OCI-LY3 (cell line): Measurements from ENCODE around the gene LYPD6.

Experiments
- H2AFZ ChIP-seq: fragments of 200-600, 300-600 bp; shearing (Covaris generic); 2 replicates; pipeline ENCODE4 v1.6.0; 2014; ENCODE audit warnings: antibody characterized with exemption, low read depth, low read length
- H3K27ac ChIP-seq: fragments of 200-600, 300-600 bp; sonication (generic); 2 replicates; pipeline ENCODE4 v1.5.1; 2014; ENCODE audit warnings: mild to moderate bottlenecking, low read length, moderate library complexity, mixed read lengths
- H3K27me3 ChIP-seq: fragments of 200-600, 300-600 bp; sonication (generic); 2 replicates; pipeline ENCODE4 v1.6.1; 2014; ENCODE audit warnings: low read depth, low read length, mixed read lengths
- H3K36me3 ChIP-seq: fragments of 200-600, 300-600 bp; sonication (generic); replicated peaks from 2 replicates; pipeline ENCODE3; 2014; ENCODE audit warnings: low read depth, low read length, mixed read lengths
- H3K4me1 ChIP-seq: fragments of 300-600, 200-600 bp; sonication (generic); 2 replicates; pipeline ENCODE4 v1.6.1; 2014; ENCODE audit warnings: low read length, mixed read lengths
- H3K4me2 ChIP-seq: fragments of 200-600, 300-600 bp; sonication (generic); 2 replicates; pipeline ENCODE4 v1.6.1; 2014; ENCODE audit warnings: low read length, mixed read lengths
- H3K4me3 ChIP-seq: fragments of 300-600, 200-600 bp; sonication (generic); 2 replicates; pipeline ENCODE4 v1.5.1; 2014; ENCODE audit warnings: antibody characterized with exemption, mild to moderate bottlenecking, low read length, moderate library complexity
- H3K79me2 ChIP-seq: fragments of 300-600, 200-600 bp; shearing (Covaris generic); 2 replicates; pipeline ENCODE4 v1.6.1; 2014; ENCODE audit warnings: mild to moderate bottlenecking, low read length, mixed read lengths
- H3K9ac ChIP-seq: fragments of 300-600, 200-600 bp; shearing (Covaris generic); 2 replicates; pipeline ENCODE4 v1.6.0; 2014; ENCODE audit warnings: mild to moderate bottlenecking, low read length, moderate library complexity
- H3K9me3 ChIP-seq: fragments of 200-600, 300-600 bp; shearing (Covaris generic); 2 replicates; pipeline ENCODE4 v1.6.1; 2014; ENCODE audit warnings: low read length, mixed read lengths; ENCODE audit not compliant: insufficient read depth
- H4K20me1 ChIP-seq: fragments of 200-600, 300-600 bp; sonication (generic); 2 replicates; pipeline ENCODE4 v1.6.1; 2016; ENCODE audit warnings: low read length, mixed read lengths; ENCODE audit not compliant: insufficient read depth
- CTCF ChIP-seq: fragments of 200-600, 300-600 bp; sonication (generic); IDR thresholded peaks from 2 replicates; pipeline ENCODE4 v1.5.1; 2014; ENCODE audit warnings: antibody characterized with exemption, low read length, low read depth
- EZH2phosphoT487 ChIP-seq: fragments of 200-600 bp; shearing (Covaris generic); IDR thresholded peaks from 2 replicates; pipeline ENCODE4 v1.6.1; 2018; ENCODE audit warnings: antibody characterized with exemption, mixed run types, low read depth

The LYPD6 gene

GRCh38 chr2:149332364-149332763 is 2.0 kb downstream of the LYPD6 start:
- Histone ChIP-seq H3K4me3 (no peak overlapping the region), H3K9me3 (no peaks in the 10 kb centered on the region), H3K79me2 (no peaks in the 10 kb centered on the region), H4K20me1 (no peaks in the 10 kb centered on the region), H3K4me2 (no peak overlapping the region), H3K9ac (no peak overlapping the region), H2AFZ (no peak overlapping the region), H3K27ac (no peak overlapping the region), H3K36me3 (no peaks in the 10 kb centered on the region), H3K4me1 (no peaks in the 10 kb centered on the region), H3K27me3 (peaks cover 7% of the 10 kb centered on the region; the same call in 1 of the 2 replicates)
- TF ChIP-seq EZH2phosphoT487 (no peak), CTCF (no peak)

- H3K27ac ChIP-seq = no peak overlapping the region
- H2AFZ ChIP-seq = no peak overlapping the region
- peaks cover 7% of the 10 kb centered on the region; the same call in 1 of the 2 replicates for H3K27me3 ChIP-seq
- no peaks in the 10 kb centered on the region for H4K20me1 ChIP-seq
- TF ChIP-seq EZH2phosphoT487 (no peak), CTCF (no peak)
- H3K4me2 ChIP-seq = no peak overlapping the region
- no peaks in the 10 kb centered on the region for H3K79me2 ChIP-seq
- no peak overlapping the region for H3K9ac ChIP-seq
- no peaks in the 10 kb centered on the region for H3K36me3 ChIP-seq
- H3K4me1 ChIP-seq = no peaks in the 10 kb centered on the region
- no peaks in the 10 kb centered on the region for H3K9me3 ChIP-seq
- no peak overlapping the region for H3K4me3 ChIP-seq
These were observed 3.2 kb downstream of the LYPD6 start for GRCh38 chr2:149333636-149334035.

- H4K20me1 ChIP-seq = no peaks in the 10 kb centered on the region
- H3K36me3 ChIP-seq = no peaks in the 10 kb centered on the region
- no peak overlapping the region for H3K27ac ChIP-seq
- H3K9ac ChIP-seq = no peak overlapping the region
- peaks cover 7% of the 10 kb centered on the region; the same call in 1 of the 2 replicates for H3K27me3 ChIP-seq
- H3K4me1 ChIP-seq = no peaks in the 10 kb centered on the region
- no peak overlapping the region for H3K4me3 ChIP-seq
- H3K4me2 ChIP-seq = no peak overlapping the region
- H3K9me3 ChIP-seq = no peaks in the 10 kb centered on the region
- TF ChIP-seq CTCF (no peak), EZH2phosphoT487 (no peak)
- no peak overlapping the region for H2AFZ ChIP-seq
- H3K79me2 ChIP-seq = no peaks in the 10 kb centered on the region
These were observed 3.8 kb downstream of the LYPD6 start for GRCh38 chr2:149334156-149334555.

DNA sequence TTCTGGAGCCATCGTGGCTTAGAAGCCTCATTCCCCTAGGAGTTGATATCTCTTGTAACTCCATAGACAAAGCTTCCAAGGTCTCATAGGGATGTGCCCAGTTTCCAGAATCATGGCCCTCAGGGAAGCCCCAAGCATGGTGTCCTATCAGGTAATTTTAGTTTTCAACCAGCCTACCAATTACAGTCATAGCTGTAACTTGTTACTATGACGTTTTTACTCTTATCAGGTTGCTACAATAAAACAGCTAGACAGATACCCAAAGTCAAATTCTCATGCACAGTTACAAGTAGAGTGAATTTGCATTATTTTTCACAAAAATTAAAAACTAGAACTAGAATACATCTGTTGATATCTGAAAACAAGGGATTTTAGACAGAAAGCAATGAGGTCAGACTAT is 8.9 kb downstream of the LYPD6 start:
- Histone ChIP-seq H3K36me3 (no peaks in the 10 kb centered on the region), H3K27ac (no peak overlapping the region), H3K4me1 (no peaks in the 10 kb centered on the region), H3K4me3 (no peak overlapping the region), H3K27me3 (no peaks in the 10 kb centered on the region), H2AFZ (no peak overlapping the region), H3K79me2 (no peaks in the 10 kb centered on the region), H3K9ac (no peak overlapping the region), H3K9me3 (no peaks in the 10 kb centered on the region), H3K4me2 (no peak overlapping the region), H4K20me1 (no peaks in the 10 kb centered on the region)
- TF ChIP-seq EZH2phosphoT487 (no peak), CTCF (no peak)
